ENCODE results near the gene CLTRN.

The CLTRN gene

GRCh38 chrX:15579778-15580747 is 84.5 kb downstream of the CLTRN start:
- Histone ChIP-seq H3K4me1 (ENCODE audit: control insufficient read depth, insufficient read depth, low read length, unreplicated experiment) (no peaks in the 10 kb centered on the region), H3K27me3 (ENCODE audit: insufficient read depth, low read length) (peaks cover 6% of the 10 kb centered on the region), H3K27ac (ENCODE audit: low read depth, low read length) (no peak overlapping the region), H2AFZ (ENCODE audit: low read length, unreplicated experiment) (no peak overlapping the region), H3K36me3 (ENCODE audit: insufficient read depth, low read length) (no peaks in the 10 kb centered on the region), H3K4me3 (ENCODE audit: low read depth, low read length) (no peak overlapping the region), H3K79me2 (ENCODE audit: control insufficient read depth, insufficient read depth, low read length, unreplicated experiment) (no peaks in the 10 kb centered on the region)

Measured in ACC112 (cell line).